HG03442 (cell line): ENCODE results near the gene SIPA1L3.
A peak's percentile ranks its signal among the peaks of the same experiment; 100 is the strongest.
"Not testable (repeated sequence)": the region's sequence is repeated elsewhere in the genome, so short reads cannot be mapped to it uniquely, and the experiment has no call there.

Experiments used
- ATAC-seq: cut with Tn5 transposase; IDR thresholded peaks from one replicate; pipeline ENCODE4 v1.9.1; 2021; ENCODE audit warnings: mild to moderate bottlenecking, moderate library complexity; ENCODE audit not compliant: unreplicated experiment

The SIPA1L3 gene

GRCh38 chr19:38018694-38019395 lies 111.8 kb downstream of the SIPA1L3 start:
- ATAC-seq, result no peak

- no peak for ATAC-seq
These were observed 112.4 kb downstream of the SIPA1L3 start for GRCh38 chr19:38019396-38019724.

GRCh38 chr19:38020311-38020710 lies 113.3 kb downstream of the SIPA1L3 start:
- ATAC-seq, result no peak

GRCh38 chr19:38021352-38021751 lies 114.3 kb downstream of the SIPA1L3 start:
- no peak for ATAC-seq

- no peak for ATAC-seq
These were observed 116.0 kb downstream of the SIPA1L3 start for GRCh38 chr19:38022791-38023670.

GRCh38 chr19:38023671-38024541 lies 116.9 kb downstream of the SIPA1L3 start:
- ATAC-seq, result no peak

- ATAC-seq, result no peak
These were observed 118.2 kb downstream of the SIPA1L3 start for GRCh38 chr19:38024992-38025908.

- no peak for ATAC-seq
These were observed 118.9 kb downstream of the SIPA1L3 start for GRCh38 chr19:38025909-38026307.

GRCh38 chr19:38028913-38029510 lies 122.0 kb downstream of the SIPA1L3 start:
- ATAC-seq, result no peak

GRCh38 chr19:38030001-38030400 lies 123.0 kb downstream of the SIPA1L3 start:
- ATAC-seq, result not testable (repeated sequence)

GRCh38 chr19:38030686-38031422 lies 123.8 kb downstream of the SIPA1L3 start:
- no peak for ATAC-seq

- no peak for ATAC-seq
These were observed 124.4 kb downstream of the SIPA1L3 start for GRCh38 chr19:38031423-38031770.

GRCh38 chr19:38032151-38032550 lies 125.1 kb downstream of the SIPA1L3 start:
- no peak for ATAC-seq

- no peak for ATAC-seq
These were observed 125.9 kb downstream of the SIPA1L3 start for GRCh38 chr19:38032951-38033350.

- ATAC-seq, result peak; percentile 68
These were observed 126.9 kb downstream of the SIPA1L3 start for GRCh38 chr19:38033658-38034491.

GRCh38 chr19:38034492-38034860 lies 127.5 kb downstream of the SIPA1L3 start:
- no peak for ATAC-seq

- no peak for ATAC-seq
These were observed 128.8 kb downstream of the SIPA1L3 start for GRCh38 chr19:38035515-38036495.
